CD4-positive, alpha-beta T cell treated with Interleukin-4 for 1 hour (primary cell): ENCODE measurements around the gene RELL1.
"Not testable (repeated sequence)": the region's sequence is repeated elsewhere in the genome, so short reads cannot be mapped to it uniquely, and the experiment has no call there.

Source experiments
- DNase-seq, 2 donors: peaks; one replicate each; pipeline ENCODE4 v3.0.0-alpha.2; 2020 to 2022

The RELL1 gene

GRCh38 chr4:37690976-37691375 lies 4.8 kb upstream of the RELL1 start:
- DNase-seq, result no peak

DNA sequence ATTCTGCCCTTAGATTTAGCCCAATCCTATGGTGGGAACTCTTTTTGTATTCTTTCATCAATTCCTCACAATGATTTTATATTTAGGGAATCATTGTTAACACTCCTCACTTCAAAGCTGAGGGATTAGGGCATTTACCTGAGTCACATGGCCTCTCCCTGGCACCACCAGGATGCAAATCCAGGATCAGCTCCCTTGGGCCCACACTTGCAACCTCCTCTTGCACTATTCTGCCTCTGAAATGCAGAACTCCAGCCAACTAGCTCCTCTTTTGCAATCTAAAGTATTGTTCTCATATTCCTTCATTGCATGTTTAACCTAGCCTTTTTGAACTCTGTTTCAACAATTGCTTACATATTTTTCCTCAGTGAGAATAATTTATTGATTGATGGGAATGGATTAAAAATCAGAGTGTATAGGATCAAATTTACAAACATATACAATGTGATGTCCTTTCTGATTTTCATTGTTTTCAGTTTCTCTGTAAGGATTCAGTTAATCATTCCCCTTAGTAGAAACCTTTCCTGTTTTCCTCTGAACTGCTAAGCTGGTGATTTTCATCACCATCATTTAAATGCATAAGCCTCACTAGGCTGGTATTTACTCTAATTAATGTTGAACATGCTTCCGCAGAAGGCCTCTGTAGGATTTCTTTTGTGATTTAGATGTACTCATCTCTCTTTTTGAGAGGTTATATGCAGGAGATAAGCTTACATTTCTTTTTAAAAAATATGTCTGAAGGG lies 3.3 kb upstream of the RELL1 start:
- no peak for DNase-seq

- no peak for DNase-seq
Measured at GRCh38 chr4:37687681-37688080, 1.5 kb upstream of the RELL1 start.

GRCh38 chr4:37687194-37687562 lies 1.0 kb upstream of the RELL1 start:
- DNase-seq, result no peak

DNA sequence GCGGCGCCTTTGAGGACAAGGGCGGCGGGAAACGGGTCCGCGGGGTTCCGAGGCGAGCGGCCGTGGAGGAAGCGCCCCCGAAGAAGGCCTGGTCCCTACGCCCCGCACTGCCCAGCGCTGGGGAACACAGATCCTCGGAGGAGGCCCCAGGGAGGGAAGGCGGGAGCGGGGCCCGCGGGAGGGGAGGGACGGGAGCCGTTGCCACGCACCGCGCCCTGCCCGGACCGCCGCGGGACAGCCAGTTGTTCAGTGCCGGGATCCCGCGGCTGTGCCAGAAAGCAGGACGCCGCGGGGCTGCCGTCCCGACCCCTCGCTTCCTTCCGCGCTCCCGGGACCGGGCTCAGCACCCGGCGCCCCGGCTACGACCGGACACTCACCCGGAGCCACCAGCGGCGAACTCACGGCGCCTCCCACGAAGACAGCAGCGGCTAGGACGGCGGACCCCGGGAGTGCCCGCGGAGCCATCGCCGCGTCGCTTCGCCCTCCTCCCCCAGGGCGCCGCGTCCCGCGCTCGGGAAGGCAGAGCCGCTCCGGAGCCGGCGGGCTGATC lies 278 bp downstream of the RELL1 start:
- peak in 1 of 2 donors; percentile 26 for DNase-seq

- DNase-seq, result peak; percentile 47 to 77
Measured at GRCh38 chr4:37685161-37685822, 884 bp downstream of the RELL1 start.

GRCh38 chr4:37684154-37684553 lies 2.0 kb downstream of the RELL1 start:
- DNase-seq, result no peak

DNA sequence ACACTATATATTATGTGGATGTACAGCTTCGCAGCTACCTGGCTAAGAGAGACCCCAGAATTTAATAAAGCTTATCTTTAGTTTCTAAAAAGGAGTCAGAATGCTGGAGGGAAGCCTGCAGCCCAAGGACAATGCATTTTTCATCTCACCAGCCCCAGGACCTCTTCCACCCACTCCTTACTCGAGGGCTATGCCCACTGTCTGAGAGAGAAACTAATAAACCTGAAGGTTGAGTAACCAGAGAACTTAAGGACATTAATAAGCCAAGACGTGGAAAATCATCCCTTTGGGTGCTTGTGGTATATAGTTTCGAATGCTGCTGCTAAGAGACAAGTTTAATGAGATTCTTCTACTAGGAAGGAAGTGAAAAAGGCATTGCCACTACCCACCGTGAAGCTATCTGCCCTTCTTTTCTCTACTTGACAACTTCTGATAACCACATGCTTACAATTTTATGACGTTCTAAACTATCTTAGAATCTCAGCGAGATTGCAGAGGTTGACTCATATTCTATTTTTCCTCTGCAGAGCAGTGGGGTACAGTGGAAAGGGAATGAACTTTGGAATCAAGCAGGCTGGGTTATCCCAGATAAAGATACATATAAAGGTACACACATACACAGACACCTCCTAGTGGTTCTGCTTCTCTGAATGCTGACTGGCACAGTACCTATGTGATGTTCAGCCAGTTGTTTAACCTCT lies 3.3 kb downstream of the RELL1 start:
- DNase-seq, result peak in 1 of 2 donors; percentile 25

GRCh38 chr4:37680089-37680488 lies 6.1 kb downstream of the RELL1 start:
- no peak for DNase-seq

DNA sequence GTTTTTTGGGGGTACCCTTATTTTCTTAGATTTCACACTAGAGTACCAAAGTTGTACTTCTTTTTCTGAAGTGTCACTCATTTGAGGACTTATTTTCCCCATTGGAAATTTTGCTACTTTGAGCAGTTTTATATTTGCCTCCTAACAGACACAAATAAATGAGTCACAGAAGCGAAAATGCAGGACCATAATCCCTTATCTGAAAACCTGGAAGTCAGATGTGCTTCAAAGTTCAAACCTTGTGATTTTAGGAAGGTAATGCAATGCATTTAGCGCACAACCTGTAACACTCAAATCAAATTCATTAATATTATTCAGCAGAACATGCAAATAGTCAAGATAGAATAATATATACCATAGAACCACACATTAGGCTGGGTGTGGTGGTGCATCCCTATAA lies 6.9 kb downstream of the RELL1 start:
- no peak for DNase-seq

DNA sequence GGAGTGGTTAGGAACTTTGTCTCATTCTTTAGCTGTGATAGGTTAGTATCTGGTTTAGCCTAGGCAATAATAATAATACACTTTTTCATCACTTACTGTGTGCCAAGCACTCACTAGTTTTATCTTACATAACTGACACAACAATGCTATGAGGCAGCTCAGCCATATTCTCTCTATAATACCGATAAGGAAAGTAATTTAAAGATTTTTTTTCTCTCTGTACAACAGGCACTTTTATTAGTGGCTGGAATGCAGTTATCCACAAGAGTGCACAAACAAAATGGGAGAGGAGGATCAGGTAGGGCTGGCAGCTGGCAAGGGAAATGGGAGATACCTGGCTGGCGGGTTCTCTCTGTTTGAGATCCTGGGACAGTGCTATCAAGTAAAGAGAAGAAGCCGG lies 7.6 kb downstream of the RELL1 start:
- no peak for DNase-seq

GRCh38 chr4:37675587-37676290 lies 10.4 kb downstream of the RELL1 start:
- peak; percentile 26 to 38 for DNase-seq

DNA sequence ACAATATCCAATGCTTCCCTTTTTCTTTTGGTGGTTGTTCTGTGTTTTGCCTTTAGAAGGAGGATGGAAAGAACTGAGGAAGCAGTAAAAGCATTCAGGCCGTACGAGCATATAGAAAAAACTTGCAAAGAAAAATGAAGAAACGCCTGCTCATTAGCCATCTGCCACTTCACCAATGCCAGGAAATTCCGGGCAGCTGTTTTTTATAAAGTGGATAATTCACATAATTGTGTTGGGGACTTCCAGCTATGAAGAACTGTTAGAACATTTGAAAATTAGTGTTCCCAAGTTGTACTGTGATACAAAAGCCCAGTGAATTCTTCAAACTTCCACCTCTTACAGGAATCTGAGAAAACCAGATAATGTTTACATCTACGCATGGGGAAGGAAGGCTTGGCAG lies 11.7 kb downstream of the RELL1 start:
- no peak for DNase-seq

- DNase-seq, result no peak
Measured at GRCh38 chr4:37673538-37674192, 12.5 kb downstream of the RELL1 start.

GRCh38 chr4:37671072-37671471 lies 15.1 kb downstream of the RELL1 start:
- no peak for DNase-seq

DNA sequence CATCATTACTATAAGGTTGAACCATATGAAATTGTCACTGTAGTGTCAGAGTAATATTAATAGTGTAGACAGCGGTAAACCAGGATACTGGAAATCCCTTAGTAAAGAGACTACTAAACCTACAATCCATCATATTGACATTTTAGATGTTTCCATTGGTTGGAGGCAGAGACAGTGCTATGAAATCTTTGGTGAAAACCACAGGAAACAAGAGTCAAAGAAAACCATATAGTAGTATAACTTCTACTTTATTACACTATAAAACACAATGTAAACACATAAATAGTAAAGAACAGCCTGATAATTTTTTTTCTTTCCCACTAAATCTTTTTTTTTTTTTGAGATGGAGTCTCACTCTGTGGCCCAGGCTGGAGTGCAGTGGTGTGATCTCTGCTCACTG lies 15.9 kb downstream of the RELL1 start:
- DNase-seq, result no peak

- not testable (repeated sequence) for DNase-seq
Measured at GRCh38 chr4:37669124-37669523, 17.1 kb downstream of the RELL1 start.

- no peak for DNase-seq
Measured at GRCh38 chr4:37667197-37668100, 18.7 kb downstream of the RELL1 start.

GRCh38 chr4:37666625-37667071 lies 19.5 kb downstream of the RELL1 start:
- DNase-seq, result peak; percentile 12 to 13

GRCh38 chr4:37665333-37666320 lies 20.5 kb downstream of the RELL1 start:
- no peak for DNase-seq
